Measurements from ENCODE around the gene KDM8. TPM values are rescaled to one million over a fixed set of nuclear protein-coding genes. Genes with fewer than 3 reads are reported as not detected.

Gene KDM8
- total RNA-seq, 1 experiment from 2014 or later = 7.9 TPM

GRCh38 chr16:27234171-27234570, 30.8 kb downstream of the KDM8 start:
- TF ChIP-seq REST (IDR thresholded peaks at IDR 0.05; ENCODE audit: insufficient read depth in 1 of 2, low read depth in 2 of 2, low read length in 1 of 2) (no peak), SIN3A (IDR thresholded peaks at IDR 0.05; ENCODE audit: borderline replicate concordance, insufficient read depth, low read depth, low read length) (no peak), TCF7L2 (IDR thresholded peaks at IDR 0.05; ENCODE audit: low read depth, low read length) (no peak), CTCF (IDR thresholded peaks at IDR 0.05) (no peak), POLR2AphosphoS5 (IDR thresholded peaks at IDR 0.05; ENCODE audit: low read depth, low read length) (no peak)
- ATAC-seq = no peak
- H3K9me3 ChIP-seq (ENCODE audit: control insufficient read depth, insufficient read depth, low read depth, low read length) = no peaks in the 10 kb centered on the region
- no peak overlapping the region for H3K4me3 ChIP-seq (ENCODE audit: low read depth in 2 of 2, low read length in 2 of 2)
- H3K27me3 ChIP-seq (ENCODE audit: control insufficient read depth, insufficient read depth, low read length) = no peaks in the 10 kb centered on the region
- H3K36me3 ChIP-seq (ENCODE audit: control insufficient read depth, insufficient read depth, low read length) = peaks cover 4% of the 10 kb centered on the region
- ChIA-PET POLR2A (interaction anchor here (0.6 kb wide), 2 partner anchors 41 to 132 kb away, joined by 3 to 7 read pairs; no protein-coding TSS in a partner anchor), CTCF (interaction anchor here (0.5 to 2.3 kb wide), 2 partner anchors 127 to 134 kb away, joined by 8 to 25 read pairs; no protein-coding TSS in a partner anchor)
- H3K27ac ChIP-seq (ENCODE audit: low read length) = no peak overlapping the region
- H3K4me1 ChIP-seq (ENCODE audit: control insufficient read depth, insufficient read depth, low read length) = no peaks in the 10 kb centered on the region
- BruUV-seq (replicated peaks) = no TSS peak
- in situ Hi-C loops (cut with HindIII; ENCODE audit: low pct_unique_long_range_greater_than_20kb, low sequenced_read_pairs) = no loop called here
- DNase-seq (ENCODE audit: low read depth, low spot score) = no peak
- intact Hi-C loops (cut with micrococcal nuclease; ENCODE audit: unreplicated experiment) = no loop called here

GRCh38 chr16:27234603-27235002, 31.3 kb downstream of the KDM8 start:
- H3K4me1 ChIP-seq (ENCODE audit: control insufficient read depth, insufficient read depth, low read length) = no peaks in the 10 kb centered on the region
- TF ChIP-seq REST (IDR thresholded peaks at IDR 0.05; ENCODE audit: insufficient read depth in 1 of 2, low read depth in 2 of 2, low read length in 1 of 2) (no peak), CTCF (IDR thresholded peaks at IDR 0.05) (no peak), TCF7L2 (IDR thresholded peaks at IDR 0.05; ENCODE audit: low read depth, low read length) (no peak), SIN3A (IDR thresholded peaks at IDR 0.05; ENCODE audit: borderline replicate concordance, insufficient read depth, low read depth, low read length) (no peak), POLR2AphosphoS5 (IDR thresholded peaks at IDR 0.05; ENCODE audit: low read depth, low read length) (no peak)
- CTCF ChIA-PET = interaction anchor here (0.5 to 2.3 kb wide), 4 partner anchors 93 to 134 kb away, joined by 3 to 25 read pairs (median 10); no protein-coding TSS in a partner anchor
- H3K4me3 ChIP-seq (ENCODE audit: low read depth in 2 of 2, low read length in 2 of 2) = no peak overlapping the region
- H3K9me3 ChIP-seq (ENCODE audit: control insufficient read depth, insufficient read depth, low read depth, low read length) = no peaks in the 10 kb centered on the region
- peaks cover 4% of the 10 kb centered on the region for H3K36me3 ChIP-seq (ENCODE audit: control insufficient read depth, insufficient read depth, low read length)
- no TSS peak for BruUV-seq (replicated peaks)
- no peaks in the 10 kb centered on the region for H3K27me3 ChIP-seq (ENCODE audit: control insufficient read depth, insufficient read depth, low read length)
- POLR2A ChIA-PET = interaction anchor here (0.6 kb wide), 2 partner anchors 41 to 131 kb away, joined by 3 to 7 read pairs; no protein-coding TSS in a partner anchor
- no peak for DNase-seq (ENCODE audit: low read depth, low spot score)
- intact Hi-C loops (cut with micrococcal nuclease; ENCODE audit: unreplicated experiment) = loop anchor here (1.0 to 5.0 kb wide), 2 partner anchors 134 to 223 kb away; no protein-coding TSS in a partner anchor
- no peak for ATAC-seq
- in situ Hi-C loops (cut with HindIII; ENCODE audit: low pct_unique_long_range_greater_than_20kb, low sequenced_read_pairs) = no loop called here
- no peak overlapping the region for H3K27ac ChIP-seq (ENCODE audit: low read length)

All from Panc1 (cell line).